Testis (tissue), 3 donors: ENCODE data around the gene OXCT1. TPM values are rescaled to one million over a fixed set of nuclear protein-coding genes. Genes with fewer than 3 reads are reported as not detected.
"Not testable (repeated sequence)": the region's sequence is repeated elsewhere in the genome, so short reads cannot be mapped to it uniquely, and the experiment has no call there.

Experiments used
- DNase-seq: peaks from one replicate; pipeline ENCODE4 v3.0.0-alpha.2; 2019
- H3K27ac ChIP-seq, 2 donors: fragments of 200-600 bp; sonication (generic); one replicate each; pipeline ENCODE4 v1.5.1; 2019
- H3K27me3 ChIP-seq: fragments of 200-600 bp; sonication (generic); one replicate; pipeline ENCODE4 v1.5.1; 2019
- H3K36me3 ChIP-seq: fragments of 200-600 bp; sonication (generic); one replicate; pipeline ENCODE4 v1.5.1; 2017; ENCODE audit warnings: low read depth; ENCODE audit errors: missing control alignments
- H3K4me1 ChIP-seq: fragments of 200-600 bp; sonication (generic); one replicate; pipeline ENCODE4 v1.5.1; 2019
- H3K4me3 ChIP-seq, 2 donors: fragments of 200-600 bp; sonication (generic); one replicate each; pipeline ENCODE4 v1.5.1; 2017 to 2019
- H3K9me3 ChIP-seq: fragments of 200-600 bp; sonication (generic); one replicate; pipeline ENCODE4 v1.5.1; 2017
- POLR2A ChIP-seq: fragments of 450-650 bp; IDR thresholded peaks from one replicate; pipeline ENCODE4 v1.6.1; 2017; ENCODE audit warnings: antibody characterized with exemption, mild to moderate bottlenecking, moderate library complexity
- WGBS, 2 donors: methylation state at CpG; one replicate each; pipeline ENCODE4 v1.1.5; 2018; 5-methylcytosine and 5-hydroxymethylcytosine counted together
- intact Hi-C: fragments of 100-400 bp; cut with DNase I; formaldehyde crosslinking; loops from one replicate; pipeline ENCODE4 v1.15.1; 2023; ENCODE audit warnings: low total_unique reads
- polyA plus RNA-seq: library from polyadenylated mRNA; stranded (reverse); fragments of 350-450 nt; fragmentation: Illumina TruSeq; extraction: RNeasy Lipid Tissue Mini Kit (QIAGEN cat#74804); gene quantifications from one replicate; pipeline ENCODE4 v1.2.3, GENCODE V29; 2014; ENCODE audit warnings: low read depth, low replicate concordance; ENCODE audit not compliant: insufficient read depth
- total RNA-seq, 2 donors: library from RNA; depleted of rRNA; stranded (reverse); fragments of >200 nt; gene quantifications; one replicate each; pipeline ENCODE4 v1.2.3, GENCODE V29; 2016
- TF ChIP-seq, protein P1 (sequence below), 3 experiments: fragments of 450-650 bp in 2 of 3; fragments of 200-600 bp in 1 of 3; sonication (generic) in 1 of 3; IDR thresholded peaks; one replicate each; pipeline ENCODE4 v1.5.1; 2016 to 2019; ENCODE audit warnings: antibody characterized with exemption in 3 of 3, mild to moderate bottlenecking in 2 of 3, moderate library complexity in 1 of 3

OXCT1 gene
- total and polyA plus RNA-seq, 3 donors from 2014 or later = 11.7 to 22.7 (median 16.5) TPM

DNA sequence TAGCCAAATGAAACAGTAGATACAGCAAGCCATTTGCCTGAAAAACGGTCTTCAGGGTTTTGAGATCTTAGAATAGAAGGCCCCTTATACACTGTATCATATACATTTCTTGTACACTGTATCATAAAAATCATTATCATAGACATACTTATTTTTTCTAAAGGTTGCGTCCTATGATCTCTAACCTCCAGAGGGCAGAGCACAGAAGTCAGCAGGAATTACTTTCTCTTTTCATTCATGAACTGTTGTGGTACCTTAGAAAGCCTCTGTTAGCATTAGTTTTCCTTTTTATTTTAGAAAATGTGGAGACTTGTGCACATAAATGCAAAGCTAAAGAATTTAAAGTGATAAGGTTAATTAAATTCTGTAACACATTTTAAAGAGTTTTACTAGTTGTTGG lies 115.4 kb downstream of the OXCT1 start:
- Histone ChIP-seq H3K36me3 (no peaks in the 10 kb centered on the region), H3K4me1 (no peaks in the 10 kb centered on the region), H3K4me3 (no peak overlapping the region), H3K27ac (no peak overlapping the region), H3K9me3 (no peaks in the 10 kb centered on the region), H3K27me3 (no peaks in the 10 kb centered on the region)
- no peak for DNase-seq
- 59 to 91% methylated on average over 2 of the region's 2 CpGs for WGBS, 2 donors
- intact Hi-C loops = no loop called here
- no peak for TF ChIP-seq POLR2A
- TF ChIP-seq, protein P1, sequence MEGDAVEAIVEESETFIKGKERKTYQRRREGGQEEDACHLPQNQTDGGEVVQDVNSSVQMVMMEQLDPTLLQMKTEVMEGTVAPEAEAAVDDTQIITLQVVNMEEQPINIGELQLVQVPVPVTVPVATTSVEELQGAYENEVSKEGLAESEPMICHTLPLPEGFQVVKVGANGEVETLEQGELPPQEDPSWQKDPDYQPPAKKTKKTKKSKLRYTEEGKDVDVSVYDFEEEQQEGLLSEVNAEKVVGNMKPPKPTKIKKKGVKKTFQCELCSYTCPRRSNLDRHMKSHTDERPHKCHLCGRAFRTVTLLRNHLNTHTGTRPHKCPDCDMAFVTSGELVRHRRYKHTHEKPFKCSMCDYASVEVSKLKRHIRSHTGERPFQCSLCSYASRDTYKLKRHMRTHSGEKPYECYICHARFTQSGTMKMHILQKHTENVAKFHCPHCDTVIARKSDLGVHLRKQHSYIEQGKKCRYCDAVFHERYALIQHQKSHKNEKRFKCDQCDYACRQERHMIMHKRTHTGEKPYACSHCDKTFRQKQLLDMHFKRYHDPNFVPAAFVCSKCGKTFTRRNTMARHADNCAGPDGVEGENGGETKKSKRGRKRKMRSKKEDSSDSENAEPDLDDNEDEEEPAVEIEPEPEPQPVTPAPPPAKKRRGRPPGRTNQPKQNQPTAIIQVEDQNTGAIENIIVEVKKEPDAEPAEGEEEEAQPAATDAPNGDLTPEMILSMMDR (IDR thresholded peaks at IDR 0.05) = no peak

DNA sequence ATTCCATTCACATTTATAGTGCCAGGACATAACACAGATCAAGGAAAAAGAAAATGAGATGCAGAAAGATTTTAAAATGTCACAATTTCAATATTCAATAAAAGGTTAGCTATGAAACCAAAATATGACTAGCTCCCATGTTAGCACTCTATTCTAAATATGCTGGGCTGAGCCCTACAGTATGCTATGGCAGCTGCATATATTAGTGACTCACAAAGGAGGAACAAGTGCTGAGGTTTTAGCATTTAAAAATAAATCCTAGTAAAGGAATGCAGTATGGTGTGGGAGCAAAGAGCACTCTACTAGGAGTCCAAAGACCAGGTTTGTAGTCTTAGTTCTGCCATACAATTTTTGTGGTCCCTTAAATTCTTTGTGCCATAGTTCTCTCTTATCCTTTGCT lies 118.4 kb downstream of the OXCT1 start:
- intact Hi-C loops = no loop called here

DNA sequence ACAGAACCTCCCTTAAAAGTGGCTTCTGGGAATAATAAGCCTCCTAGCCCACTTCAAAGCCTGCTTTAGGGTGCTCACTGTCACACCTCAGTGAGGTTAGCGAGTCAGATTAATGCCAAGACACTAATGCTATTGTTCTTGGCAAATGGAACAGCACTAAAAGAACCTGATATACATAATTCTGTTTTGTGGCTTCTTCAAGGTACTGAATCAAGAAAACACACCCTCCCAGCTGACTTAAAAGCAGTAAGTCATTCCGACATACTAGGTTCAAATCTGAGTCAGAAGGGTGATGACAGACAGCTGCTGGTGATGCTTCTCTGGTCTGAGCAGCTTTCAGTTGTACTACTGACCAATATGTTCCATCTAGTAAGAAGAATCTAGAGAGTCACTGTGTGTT lies 121.6 kb downstream of the OXCT1 start:
- Histone ChIP-seq H3K9me3 (no peaks in the 10 kb centered on the region), H3K27me3 (no peaks in the 10 kb centered on the region), H3K4me3 (no peak overlapping the region), H3K27ac (no peak overlapping the region), H3K36me3 (no peaks in the 10 kb centered on the region), H3K4me1 (no peaks in the 10 kb centered on the region)
- intact Hi-C loops = no loop called here
- no peak for TF ChIP-seq POLR2A
- TF ChIP-seq, protein P1 (IDR thresholded peaks at IDR 0.05) = no peak
- no peak for DNase-seq
- 91 to 94% methylated on average over 2 of the region's 2 CpGs for WGBS, 2 donors

More for the DNA sequence above, 118.4 kb downstream of the OXCT1 start:
- H3K4me1 ChIP-seq = no peaks in the 10 kb centered on the region
- no peak overlapping the region for H3K4me3 ChIP-seq
- H3K27me3 ChIP-seq = no peaks in the 10 kb centered on the region
- TF ChIP-seq, protein P1 (IDR thresholded peaks at IDR 0.05) = no peak
- no peak for TF ChIP-seq POLR2A
- no peak for DNase-seq
- no peak overlapping the region for H3K27ac ChIP-seq
- no peaks in the 10 kb centered on the region for H3K9me3 ChIP-seq
- no peaks in the 10 kb centered on the region for H3K36me3 ChIP-seq

DNA sequence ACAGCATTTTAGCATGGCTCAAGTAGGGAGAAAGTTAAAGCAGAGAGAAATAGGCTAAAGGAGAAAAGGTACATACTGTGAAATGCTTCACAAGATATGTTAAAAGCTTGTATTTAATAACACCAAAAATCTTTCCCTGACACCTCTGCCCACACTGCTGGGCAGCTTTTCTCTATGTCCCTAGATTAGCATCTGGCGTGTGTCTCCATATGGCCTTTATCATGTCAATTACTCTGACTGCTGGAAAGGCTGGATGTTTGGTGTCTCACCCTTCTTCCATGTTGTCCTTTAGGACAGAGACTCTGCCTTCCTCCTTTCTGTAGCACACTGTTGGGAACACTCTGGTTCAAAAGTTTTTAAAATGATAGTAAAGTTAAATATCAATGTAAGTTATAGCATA lies 122.5 kb downstream of the OXCT1 start:
- WGBS, 2 donors = 100% methylated on average over 1 of the region's 1 CpG

DNA sequence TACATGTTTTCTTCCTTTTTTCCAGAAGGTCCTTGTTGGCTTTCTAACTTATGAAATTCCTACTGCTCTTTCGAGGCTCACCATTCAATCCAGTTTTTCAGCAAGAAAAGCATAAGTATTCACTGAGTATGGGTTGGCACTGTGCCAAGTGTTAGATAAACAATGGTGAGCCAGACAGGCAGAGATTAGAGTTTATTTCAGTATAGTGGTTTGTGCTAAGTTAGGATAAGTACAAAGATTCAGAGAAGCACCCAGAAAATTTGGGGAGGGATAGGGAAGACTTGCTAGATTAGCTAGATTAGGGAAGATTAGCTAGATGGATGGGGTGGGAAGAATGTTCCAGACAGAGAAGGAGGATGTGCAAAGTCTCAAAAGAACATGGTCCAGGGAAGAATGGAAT lies 122.9 kb downstream of the OXCT1 start:
- DNase-seq = no peak
- intact Hi-C loops = no loop called here

More for the DNA sequence above, 122.5 kb downstream of the OXCT1 start:
- H3K27ac ChIP-seq = no peak overlapping the region
- no peaks in the 10 kb centered on the region for H3K36me3 ChIP-seq
- no peak for DNase-seq
- no peaks in the 10 kb centered on the region for H3K27me3 ChIP-seq
- no peaks in the 10 kb centered on the region for H3K9me3 ChIP-seq
- H3K4me3 ChIP-seq = no peak overlapping the region
- no peaks in the 10 kb centered on the region for H3K4me1 ChIP-seq
- intact Hi-C loops = no loop called here
- TF ChIP-seq POLR2A = no peak
- TF ChIP-seq, protein P1 (IDR thresholded peaks at IDR 0.05) = no peak

DNA sequence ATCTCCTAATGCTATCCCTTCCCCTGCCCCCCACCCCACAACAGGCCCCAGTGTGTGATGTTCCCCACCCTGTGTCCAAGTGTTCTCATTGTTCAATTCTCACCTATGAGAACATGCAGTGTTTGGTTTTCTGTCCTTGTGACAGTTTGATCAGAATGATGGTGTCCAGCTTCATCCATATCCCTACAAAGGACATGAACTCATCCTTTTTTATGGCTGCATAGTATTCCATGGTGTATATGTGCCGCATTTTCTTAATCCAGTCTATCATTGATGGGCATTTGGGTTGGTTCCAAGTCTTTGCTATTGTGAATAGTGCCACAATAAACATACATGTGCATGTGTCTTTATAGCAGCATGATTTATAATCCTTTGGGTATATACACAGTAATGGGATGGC lies 127.6 kb downstream of the OXCT1 start:
- H3K4me1 ChIP-seq, intact Hi-C loops, H3K4me3 ChIP-seq, DNase-seq, H3K27me3 ChIP-seq, H3K9me3 ChIP-seq, H3K27ac ChIP-seq, H3K36me3 ChIP-seq: not testable (repeated sequence)
- 100% methylated on average over 1 of the region's 1 CpG for WGBS, 2 donors

More for the DNA sequence above, 122.9 kb downstream of the OXCT1 start:
- TF ChIP-seq POLR2A = no peak
- TF ChIP-seq, protein P1 (IDR thresholded peaks at IDR 0.05) = no peak
- Histone ChIP-seq H3K27ac (no peak overlapping the region), H3K4me3 (no peak overlapping the region), H3K36me3 (no peaks in the 10 kb centered on the region), H3K4me1 (no peaks in the 10 kb centered on the region), H3K9me3 (no peaks in the 10 kb centered on the region), H3K27me3 (no peaks in the 10 kb centered on the region)
- WGBS, 2 donors = 53% methylated on average over 1 of the region's 1 CpG
